GM12864 (cell line): ENCODE results near the gene KDM4C.
"Not testable (repeated sequence)": the region's sequence is repeated elsewhere in the genome, so short reads cannot be mapped to it uniquely, and the experiment has no call there.

Source experiments
- DNase-seq: peaks from one replicate; pipeline ENCODE4 v3.0.0-alpha.2; 2011; ENCODE audit warnings: low read depth
- H3K4me3 ChIP-seq: 2 replicates; pipeline ENCODE4 v1.5.1; 2011; ENCODE audit warnings: mild to moderate bottlenecking, low read depth, low read length, control low read depth
- TF ChIP-seq, protein P1 (sequence below): IDR thresholded peaks from 2 replicates; pipeline ENCODE4 v1.5.1; 2011; ENCODE audit warnings: low read depth, mild to moderate bottlenecking, moderate library complexity, low read length, control low read depth, inconsistent platforms; ENCODE audit errors: missing control alignments

KDM4C gene

DNA sequence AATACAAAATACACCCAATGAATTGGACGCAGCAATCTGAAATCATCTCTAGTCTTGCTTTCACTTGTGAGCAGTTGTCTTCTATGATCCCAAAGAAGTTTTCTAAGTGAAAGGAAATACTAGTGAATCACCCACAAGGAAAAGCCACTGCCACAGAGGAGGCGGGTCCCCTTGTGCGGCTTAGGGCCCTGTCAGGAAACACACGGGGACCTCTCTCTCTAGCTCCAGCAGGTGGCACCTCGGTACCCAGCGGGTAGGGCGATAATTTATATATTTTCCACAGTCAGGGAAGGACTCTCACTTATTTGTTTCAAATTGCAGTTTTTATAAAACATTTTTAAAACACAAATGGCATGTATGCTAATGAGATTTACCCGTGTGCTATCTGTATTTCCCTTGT lies 417.1 kb downstream of the KDM4C start:
- no peak for DNase-seq
- TF ChIP-seq, protein P1, sequence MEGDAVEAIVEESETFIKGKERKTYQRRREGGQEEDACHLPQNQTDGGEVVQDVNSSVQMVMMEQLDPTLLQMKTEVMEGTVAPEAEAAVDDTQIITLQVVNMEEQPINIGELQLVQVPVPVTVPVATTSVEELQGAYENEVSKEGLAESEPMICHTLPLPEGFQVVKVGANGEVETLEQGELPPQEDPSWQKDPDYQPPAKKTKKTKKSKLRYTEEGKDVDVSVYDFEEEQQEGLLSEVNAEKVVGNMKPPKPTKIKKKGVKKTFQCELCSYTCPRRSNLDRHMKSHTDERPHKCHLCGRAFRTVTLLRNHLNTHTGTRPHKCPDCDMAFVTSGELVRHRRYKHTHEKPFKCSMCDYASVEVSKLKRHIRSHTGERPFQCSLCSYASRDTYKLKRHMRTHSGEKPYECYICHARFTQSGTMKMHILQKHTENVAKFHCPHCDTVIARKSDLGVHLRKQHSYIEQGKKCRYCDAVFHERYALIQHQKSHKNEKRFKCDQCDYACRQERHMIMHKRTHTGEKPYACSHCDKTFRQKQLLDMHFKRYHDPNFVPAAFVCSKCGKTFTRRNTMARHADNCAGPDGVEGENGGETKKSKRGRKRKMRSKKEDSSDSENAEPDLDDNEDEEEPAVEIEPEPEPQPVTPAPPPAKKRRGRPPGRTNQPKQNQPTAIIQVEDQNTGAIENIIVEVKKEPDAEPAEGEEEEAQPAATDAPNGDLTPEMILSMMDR = no peak
- no peak overlapping the region for H3K4me3 ChIP-seq

DNA sequence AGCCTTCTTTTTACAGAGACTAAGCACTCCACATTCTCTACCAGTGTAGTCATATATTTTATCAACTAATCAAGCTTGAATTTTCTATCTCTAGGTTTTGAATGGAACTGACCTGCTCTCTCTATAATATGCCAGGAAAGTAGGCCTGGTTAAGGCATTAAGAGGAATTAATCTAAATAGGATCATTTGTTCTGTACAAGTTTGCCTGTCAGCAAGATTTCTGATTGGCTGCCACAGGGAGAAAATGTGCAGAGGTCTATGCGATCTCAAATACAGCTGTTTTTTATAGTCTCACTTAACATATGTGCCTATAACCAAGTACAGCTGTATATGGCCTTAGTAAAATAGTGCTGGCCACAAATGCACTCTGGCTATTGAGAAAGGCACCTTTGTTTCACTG lies 418.8 kb downstream of the KDM4C start:
- TF ChIP-seq, protein P1 = no peak
- DNase-seq = no peak
- no peak overlapping the region for H3K4me3 ChIP-seq

DNA sequence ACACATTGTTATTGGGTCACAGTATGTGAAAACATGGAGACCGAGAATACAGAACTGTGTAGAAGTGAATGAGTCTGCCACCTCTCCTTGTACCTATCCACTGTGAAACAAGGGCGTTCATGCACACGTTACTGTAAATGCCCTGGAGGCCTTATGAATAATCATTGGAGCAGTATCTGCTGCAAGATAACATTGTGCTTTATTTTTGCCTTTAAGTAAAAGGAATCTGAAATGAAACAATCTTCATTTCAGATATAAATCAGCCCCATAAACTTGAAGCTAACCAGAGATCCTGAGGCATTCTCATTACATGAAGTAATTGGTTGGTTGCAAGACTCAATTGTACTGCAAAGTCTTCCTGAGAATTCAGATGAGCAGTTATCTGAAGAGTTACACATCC lies 419.6 kb downstream of the KDM4C start:
- no peak for DNase-seq
- TF ChIP-seq, protein P1 = no peak
- H3K4me3 ChIP-seq = no peak overlapping the region

DNA sequence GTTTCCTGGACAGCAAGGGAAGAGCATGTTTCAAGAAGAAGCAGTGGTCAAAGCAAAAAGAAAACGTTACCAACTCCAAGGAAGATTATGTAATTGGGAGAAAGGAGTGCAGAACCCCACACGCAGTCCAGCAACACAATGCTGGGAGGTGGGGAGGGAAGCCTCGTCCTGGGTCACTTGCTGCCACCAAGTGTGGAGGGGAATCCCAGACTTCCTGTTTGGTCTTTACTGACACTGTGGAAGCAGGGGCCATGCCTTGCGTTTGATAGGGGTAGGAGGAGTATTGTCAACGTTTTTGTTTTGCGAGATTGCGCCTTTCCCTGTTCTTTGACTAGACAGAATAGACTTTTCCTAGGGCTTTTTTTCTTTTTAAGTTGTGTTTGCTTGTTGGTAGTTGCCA lies 421.0 kb downstream of the KDM4C start:
- TF ChIP-seq, protein P1 = no peak
- no peak overlapping the region for H3K4me3 ChIP-seq
- no peak for DNase-seq

DNA sequence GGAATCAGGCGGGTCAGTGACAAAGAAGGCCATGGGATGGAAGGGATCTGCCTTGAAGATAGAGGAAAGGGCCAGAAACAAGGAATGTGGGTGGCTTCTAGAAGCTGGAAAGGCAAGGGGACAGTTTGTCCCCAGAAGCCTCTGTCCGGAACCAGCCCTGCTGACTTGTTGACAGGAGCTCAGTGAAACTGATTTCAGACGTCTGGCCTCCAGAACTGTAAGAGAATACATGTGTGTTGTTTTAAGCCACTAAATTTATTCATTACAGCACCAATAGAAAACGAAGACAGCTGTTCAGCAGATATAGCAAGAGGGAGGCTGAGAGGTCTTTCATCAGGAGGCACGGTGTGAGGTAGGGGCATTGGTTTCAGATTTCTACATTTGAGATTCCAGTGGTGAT lies 422.5 kb downstream of the KDM4C start:
- TF ChIP-seq, protein P1 = no peak
- no peak overlapping the region for H3K4me3 ChIP-seq
- DNase-seq = no peak

DNA sequence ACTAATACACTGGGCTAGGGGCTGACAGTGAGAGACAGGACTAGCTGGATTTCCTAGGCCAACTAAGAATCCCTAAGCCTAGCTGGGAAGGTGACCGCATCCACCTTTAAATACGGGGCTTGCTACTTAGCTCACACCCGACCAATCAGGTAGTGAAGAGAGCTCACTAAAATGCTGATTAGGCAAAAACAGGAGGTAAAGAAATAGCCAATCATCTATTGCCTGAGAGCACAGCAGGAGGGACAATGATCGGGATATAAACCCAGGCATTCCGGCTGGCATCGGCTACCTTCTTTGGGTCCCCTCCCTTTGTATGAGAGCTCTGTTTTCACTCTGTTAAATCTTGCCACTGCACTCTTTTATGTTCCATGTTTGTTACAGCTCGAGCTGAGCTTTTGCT lies 425.4 kb downstream of the KDM4C start:
- not testable (repeated sequence) for DNase-seq, H3K4me3 ChIP-seq

DNA sequence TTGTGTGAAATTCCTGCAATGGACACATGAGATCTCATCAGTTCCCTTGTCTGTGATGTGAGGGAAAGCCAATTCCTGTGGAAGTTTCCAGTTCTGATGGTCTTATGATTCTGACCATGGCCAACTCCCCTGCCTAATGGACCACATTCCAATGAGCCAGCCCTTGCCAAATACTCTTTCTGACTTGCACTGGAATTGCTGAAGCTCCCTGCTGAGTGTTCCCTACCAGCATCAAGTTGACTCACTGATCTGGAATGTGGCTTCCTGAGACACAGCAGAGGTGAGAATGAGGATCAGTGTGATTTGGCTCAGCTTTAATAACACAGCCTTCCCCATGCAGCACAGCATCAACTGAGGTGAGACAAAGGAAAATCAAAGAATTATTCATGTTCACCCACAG lies 427.8 kb downstream of the KDM4C start:
- TF ChIP-seq, protein P1 = no peak
- DNase-seq = no peak
- H3K4me3 ChIP-seq = no peak overlapping the region

DNA sequence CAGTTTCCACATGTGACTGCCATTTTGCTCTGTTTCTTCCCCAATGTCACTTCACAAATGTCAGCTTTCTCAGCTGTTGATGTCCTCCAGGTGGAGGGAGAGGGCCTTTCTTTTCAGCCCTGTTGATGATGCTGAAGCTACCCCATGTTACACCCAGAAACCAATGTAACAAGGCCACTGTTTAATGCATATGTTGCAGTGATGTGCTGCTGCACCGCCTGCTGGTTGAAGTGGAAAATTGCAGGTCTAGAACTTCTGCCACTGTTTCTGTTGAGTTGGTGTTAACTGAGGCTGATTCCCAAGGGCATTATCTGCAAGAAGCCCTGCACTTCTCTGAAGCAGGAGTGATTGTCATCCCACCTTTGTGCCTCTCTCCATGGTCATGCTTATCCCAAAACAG lies 428.4 kb downstream of the KDM4C start:
- TF ChIP-seq, protein P1 = peak; percentile 79
- DNase-seq = no peak

More for the DNA sequence above, 428.4 kb downstream of the KDM4C start:
- H3K4me3 ChIP-seq = no peak overlapping the region
